Endothelial cell of umbilical vein (primary cell): ENCODE results near the gene GRPR. TPM values are rescaled to one million over a fixed set of nuclear protein-coding genes. Genes with fewer than 3 reads are reported as not detected.
A peak's percentile ranks its signal among the peaks of the same experiment; 100 is the strongest.

Source experiments
- BruUV-seq: library from RNA; stranded (reverse); fragments of 400-500 nt; replicated peaks from 2 replicates; lab custom pipeline; 2021; lab: Mats Ljungman, UMichigan
- CTCF ChIA-PET: fragments of 300-600, 350-600 bp; sonication (Branson Sonifier 250); formaldehyde crosslinking; loops from one replicate; lab custom pipeline; 2021; ENCODE audit warnings: antibody characterized with exemption, inconsistent platforms; lab: Charles Lee
- POLR2A ChIA-PET: fragments of 300-600, 350-600 bp; sonication (Branson Sonifier 250); formaldehyde crosslinking; loops from one replicate; lab custom pipeline; 2021; ENCODE audit warnings: antibody characterized with exemption, inconsistent platforms; lab: Charles Lee
- DNase-seq: peaks from one replicate; pipeline ENCODE4 v3.0.0-alpha.2; 2011; ENCODE audit warnings: low read depth, low spot score
- FAIRE-seq: peaks from 2 replicates; lab custom pipeline; 2011; peaks lifted over from hg19 to GRCh38; lab: Jason Lieb, UNC
- H2AFZ ChIP-seq: 2 replicates; pipeline ENCODE4 v1.6.0; 2012; ENCODE audit warnings: low read depth, low read length, control low read depth, inconsistent platforms
- H3K27ac ChIP-seq: 2 replicates; pipeline ENCODE4 v1.5.1; 2011; ENCODE audit warnings: low read depth, mild to moderate bottlenecking, control low read depth, low read length, moderate library complexity; ENCODE audit not compliant: insufficient read depth
- H3K27me3 ChIP-seq, 2 experiments: 2 replicates each; pipeline versions ENCODE4 v1.6.0 to v1.6.1; 2011; ENCODE audit warnings: low read length in 2 of 2, mixed read lengths in 1 of 2; ENCODE audit not compliant: control insufficient read depth in 2 of 2, insufficient read depth in 2 of 2
- H3K36me3 ChIP-seq, 2 experiments: 2 replicates in 1 of 2; 3 replicates in 1 of 2; pipeline ENCODE4 v1.5.1; 2011; ENCODE audit warnings: low read length in 2 of 2, mild to moderate bottlenecking in 1 of 2, moderate library complexity in 1 of 2; ENCODE audit not compliant: control insufficient read depth in 2 of 2, insufficient read depth in 2 of 2; ENCODE audit errors: extremely low read depth in 1 of 2
- H3K4me1 ChIP-seq: 3 replicates; pipeline ENCODE4 v1.5.1; 2011; ENCODE audit warnings: mild to moderate bottlenecking, low read length; ENCODE audit not compliant: control insufficient read depth, insufficient read depth; ENCODE audit errors: extremely low read depth
- H3K4me2 ChIP-seq: 2 replicates; pipeline ENCODE4 v1.6.1; 2011; ENCODE audit warnings: low read length, control low read depth, mixed read lengths; ENCODE audit not compliant: insufficient read depth
- H3K4me3 ChIP-seq, 3 experiments: fragments of 200-600 bp in 1 of 3; sonication (generic), shearing (Covaris generic) in 1 of 3; replicated peaks in 1 of 3; 2 replicates each; pipeline ENCODE4 v1.5.1; 2011 to 2016; ENCODE audit warnings: control low read depth in 3 of 3, low read length in 3 of 3, mild to moderate bottlenecking in 2 of 3, inconsistent platforms in 1 of 3, low read depth in 1 of 3, moderate library complexity in 1 of 3; ENCODE audit not compliant: insufficient read depth in 1 of 3
- H3K79me2 ChIP-seq: 2 replicates; pipeline ENCODE4 v1.6.0; 2012; ENCODE audit warnings: low read length, inconsistent platforms; ENCODE audit not compliant: control insufficient read depth, insufficient read depth
- H3K9ac ChIP-seq: replicated peaks from 2 replicates; pipeline ENCODE3; 2011; ENCODE audit warnings: low read length, control low read depth; ENCODE audit not compliant: insufficient read depth; ENCODE audit errors: extremely low read depth
- H3K9me1 ChIP-seq: replicated peaks from 3 replicates; pipeline ENCODE4 v1.6.0; 2011; ENCODE audit warnings: mild to moderate bottlenecking, low read length; ENCODE audit not compliant: control insufficient read depth, insufficient read depth; ENCODE audit errors: extremely low read depth
- H3K9me3 ChIP-seq: replicated peaks from 2 replicates; pipeline ENCODE4 v1.5.1; 2012; ENCODE audit warnings: low read length, inconsistent platforms; ENCODE audit not compliant: control insufficient read depth, insufficient read depth
- H4K20me1 ChIP-seq: replicated peaks from 2 replicates; pipeline ENCODE3; 2011; ENCODE audit warnings: mild to moderate bottlenecking, low read length; ENCODE audit not compliant: control insufficient read depth, insufficient read depth; ENCODE audit errors: extremely low read depth
- CTCF ChIP-seq, 2 donors: IDR thresholded peaks; 1 replicate in 1 of 2; 2 replicates in 1 of 2; pipeline ENCODE4 v1.5.1; 2011; ENCODE audit warnings: low read length in 2 of 2, mild to moderate bottlenecking in 2 of 2, moderate library complexity in 2 of 2, control low read depth in 1 of 2, inconsistent platforms in 1 of 2, low read depth in 1 of 2; ENCODE audit not compliant: insufficient read depth in 1 of 2; ENCODE audit errors: extremely low read depth in 1 of 2
- EZH2 ChIP-seq: IDR thresholded peaks from 2 replicates; pipeline ENCODE4 v1.6.1; 2012; ENCODE audit warnings: borderline replicate concordance, low read depth, mild to moderate bottlenecking, moderate library complexity, low read length, inconsistent platforms; ENCODE audit not compliant: severe bottlenecking
- FOS ChIP-seq: IDR thresholded peaks from 2 replicates; pipeline ENCODE4 v1.6.1; 2011; ENCODE audit warnings: mild to moderate bottlenecking, low read length, moderate library complexity, borderline replicate concordance; ENCODE audit not compliant: insufficient read depth
- GATA2 ChIP-seq: IDR thresholded peaks from 2 replicates; pipeline ENCODE4 v1.7.0; 2011; ENCODE audit warnings: low read depth, mild to moderate bottlenecking, moderate library complexity, mixed read lengths, low read length; ENCODE audit not compliant: insufficient read length, insufficient read depth
- MYC ChIP-seq: IDR thresholded peaks from one replicate; pipeline ENCODE4 v1.6.1; 2011; ENCODE audit warnings: mild to moderate bottlenecking, low read depth, low read length
- POLR2A ChIP-seq: IDR thresholded peaks from 2 replicates; pipeline ENCODE4 v1.6.1; 2012; ENCODE audit warnings: low read depth, mild to moderate bottlenecking, control low read depth, low read length
- POLR2AphosphoS5 ChIP-seq: IDR thresholded peaks from 2 replicates; pipeline ENCODE4 v1.6.1; 2012; ENCODE audit warnings: low read depth, mild to moderate bottlenecking, control low read depth, low read length, moderate library complexity; ENCODE audit not compliant: insufficient read depth
- dilution Hi-C: fragments of 300-500 bp; cut with MboI; formaldehyde crosslinking; loops from one replicate; pipeline ENCODE4 v1.15.0; 2019; ENCODE audit warnings: low sequenced_read_pairs; ENCODE audit not compliant: extremely low pct_ligation_motif_present
- intact Hi-C: fragments of 100-400 bp; cut with micrococcal nuclease; formaldehyde crosslinking; loops from one replicate; pipeline ENCODE4 v1.10.0; 2022
- polyA plus RNA-seq, 4 experiments: library from polyadenylated mRNA; depleted of rRNA in 3 of 4; stranded (reverse) in 3 of 4; unstranded in 1 of 4; fragments of >200 nt; gene quantifications; 2 replicates each; pipeline versions ENCODE4 v1.2.1 to v1.2.3, GENCODE V29; 2011 to 2012; ENCODE audit warnings: missing spikeins in 1 of 4
- total RNA-seq: library from RNA; stranded (reverse); gene quantifications from 2 replicates; pipeline ENCODE4 v1.2.3, GENCODE V29; 2021
- TF ChIP-seq, protein P1 (sequence below): IDR thresholded peaks from 2 replicates; pipeline ENCODE4 v1.6.1; 2011; ENCODE audit not compliant: insufficient read depth, insufficient read length

The GRPR gene
- total and polyA plus RNA-seq, 2 donors (not counting 3 experiments of a cell fraction or from before 2014, with no cell fraction given), result 0.11 TPM; not detected in 1

- dilution Hi-C loops, result no loop called here
- TF ChIP-seq POLR2AphosphoS5 (no peak), EZH2 (no peak), CTCF (IDR thresholded peaks at IDR 0.05; ENCODE audit: extremely low read depth in 1 of 2, insufficient read depth in 1 of 2, low read depth in 1 of 2, low read length in 2 of 2) (no peak), MYC (no peak), POLR2A (no peak), GATA2 (no peak)
- intact Hi-C loops, result no loop called here
- Histone ChIP-seq H2AFZ (no peak overlapping the region), H3K79me2 (no peaks in the 10 kb centered on the region), H4K20me1 (no peaks in the 10 kb centered on the region), H3K9me1 (no peaks in the 10 kb centered on the region), H3K4me2 (no peak overlapping the region), H3K9ac (no peak overlapping the region), H3K27me3 (no peaks in the 10 kb centered on the region), H3K36me3 (no peaks in the 10 kb centered on the region), H3K9me3 (no peaks in the 10 kb centered on the region), H3K4me3 (no peak overlapping the region), H3K27ac (no peak overlapping the region), H3K4me1 (no peaks in the 10 kb centered on the region)
- DNase-seq (peak; percentile 2), FAIRE-seq (peak; percentile 74)
- BruUV-seq, result no TSS peak
- ChIA-PET POLR2A (no interaction called here), CTCF (interaction anchor here (0.8 to 2.2 kb wide), 9 partner anchors 12 to 557 kb away, joined by 3 to 9 read pairs (median 3); partner anchors contain the start of gene GRPR)
Measured at GRCh38 chrX:16138108-16138427, 14.7 kb downstream of the GRPR start.

- no peaks in the 10 kb centered on the region for H3K4me1 ChIP-seq
- H3K79me2 ChIP-seq, result no peaks in the 10 kb centered on the region
- CTCF ChIA-PET, result interaction anchor here (1.2 kb wide), 1 partner anchor 389 kb away, joined by 3 read pairs; no protein-coding TSS in a partner anchor
- FAIRE-seq (no peak), DNase-seq (no peak)
- H3K36me3 ChIP-seq, result no peaks in the 10 kb centered on the region
- POLR2A ChIA-PET, result no interaction called here
- H2AFZ ChIP-seq, result no peak overlapping the region
- no peak overlapping the region for H3K9ac ChIP-seq
- BruUV-seq, result no TSS peak
- dilution Hi-C loops (no loop called here), intact Hi-C loops (loop anchor here (5.0 kb wide), 1 partner anchor 37 kb away; no protein-coding TSS in a partner anchor)
- no peak overlapping the region for H3K27ac ChIP-seq
- H3K4me2 ChIP-seq, result no peak overlapping the region
- no peaks in the 10 kb centered on the region for H4K20me1 ChIP-seq
- no peaks in the 10 kb centered on the region for H3K27me3 ChIP-seq
- H3K9me1 ChIP-seq, result no peaks in the 10 kb centered on the region
- no peak overlapping the region for H3K4me3 ChIP-seq
- TF ChIP-seq FOS, result no peak
- no peak for TF ChIP-seq EZH2
- no peak for TF ChIP-seq POLR2A
- TF ChIP-seq, protein P1, sequence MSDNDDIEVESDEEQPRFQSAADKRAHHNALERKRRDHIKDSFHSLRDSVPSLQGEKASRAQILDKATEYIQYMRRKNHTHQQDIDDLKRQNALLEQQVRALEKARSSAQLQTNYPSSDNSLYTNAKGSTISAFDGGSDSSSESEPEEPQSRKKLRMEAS, result no peak
- no peak for TF ChIP-seq POLR2AphosphoS5
- TF ChIP-seq GATA2, result no peak
- H3K9me3 ChIP-seq, result no peaks in the 10 kb centered on the region
Measured at GRCh38 chrX:16140448-16140847, 17.1 kb downstream of the GRPR start.
